DOHH2 (cell line): ENCODE data around the gene VPS8.

Source experiments
- H3F3A ChIP-seq: fragments of 200-600 bp; sonication (generic), shearing (Covaris generic); 2 replicates; pipeline ENCODE4 v1.6.0; 2016; ENCODE audit warnings: antibody characterized with exemption, mild to moderate bottlenecking; ENCODE audit not compliant: control insufficient read depth, insufficient read depth
- H3K27ac ChIP-seq: fragments of 200-600 bp; sonication (generic); 2 replicates; pipeline ENCODE4 v1.5.1; 2014; ENCODE audit warnings: low read depth, mild to moderate bottlenecking, low read length, moderate library complexity
- H3K27me3 ChIP-seq: fragments of 200-600 bp; sonication (generic); 2 replicates; pipeline ENCODE4 v1.6.1; 2014; ENCODE audit warnings: mild to moderate bottlenecking, low read length, mixed read lengths; ENCODE audit not compliant: control insufficient read depth
- H3K36me3 ChIP-seq: fragments of 200-600 bp; sonication (generic); 2 replicates; pipeline ENCODE4 v1.6.1; 2014; ENCODE audit warnings: mild to moderate bottlenecking, low read length, moderate library complexity, mixed read lengths; ENCODE audit not compliant: control insufficient read depth
- H3K4me1 ChIP-seq: fragments of 200-600 bp; sonication (generic); 2 replicates; pipeline ENCODE4 v1.6.1; 2014; ENCODE audit warnings: mild to moderate bottlenecking, low read length, mixed read lengths; ENCODE audit not compliant: control insufficient read depth
- H3K4me2 ChIP-seq: fragments of 200-600 bp; sonication (generic); 2 replicates; pipeline ENCODE4 v1.6.0; 2014; ENCODE audit warnings: mild to moderate bottlenecking, low read length, moderate library complexity
- H3K4me3 ChIP-seq: fragments of 200-600 bp; sonication (generic); 2 replicates; pipeline ENCODE4 v1.5.1; 2014; ENCODE audit warnings: mild to moderate bottlenecking, low read length, mixed read lengths
- H3K79me2 ChIP-seq: fragments of 200-600 bp; sonication (generic); 2 replicates; pipeline ENCODE4 v1.6.1; 2014; ENCODE audit warnings: mild to moderate bottlenecking, low read length, mixed read lengths; ENCODE audit not compliant: control insufficient read depth
- H3K9me2 ChIP-seq: fragments of 200-600 bp; sonication (generic); replicated peaks from 2 replicates; pipeline ENCODE4 v1.6.1; 2014; ENCODE audit warnings: mild to moderate bottlenecking, low read length, mixed read lengths; ENCODE audit not compliant: control insufficient read depth
- H3K9me3 ChIP-seq: fragments of 200-600 bp; sonication (generic); 2 replicates; pipeline ENCODE4 v1.6.1; 2014; ENCODE audit warnings: antibody characterized with exemption, low read length, mixed read lengths; ENCODE audit not compliant: control insufficient read depth, insufficient read depth
- H4K20me1 ChIP-seq: fragments of 200-600 bp; sonication (generic); 2 replicates; pipeline ENCODE4 v1.6.0; 2014; ENCODE audit warnings: low read depth, mild to moderate bottlenecking, antibody characterized with exemption, low read length, moderate library complexity; ENCODE audit not compliant: control insufficient read depth, insufficient read depth
- CTCF ChIP-seq: fragments of 200-600 bp; sonication (generic); IDR thresholded peaks from one replicate; pipeline ENCODE4 v1.5.1; 2014; ENCODE audit warnings: antibody characterized with exemption, mild to moderate bottlenecking, low read depth, low read length; ENCODE audit not compliant: poor library complexity, severe bottlenecking
- EZH2phosphoT487 ChIP-seq: fragments of 200-600 bp; sonication (generic); IDR thresholded peaks from 2 replicates; pipeline ENCODE4 v1.6.1; 2017; ENCODE audit warnings: borderline replicate concordance, mild to moderate bottlenecking, antibody characterized with exemption, low read length, moderate library complexity, mixed read lengths

The VPS8 gene

GRCh38 chr3:184816614-184817013, 4.6 kb downstream of the VPS8 start:
- TF ChIP-seq EZH2phosphoT487 (no peak), CTCF (no peak)
- Histone ChIP-seq H3K36me3 (peaks cover 7% of the 10 kb centered on the region), H3K79me2 (peaks cover 31% of the 10 kb centered on the region), H3K27ac (no peak overlapping the region), H3K9me2 (no peaks in the 10 kb centered on the region), H3K4me1 (peaks cover 22% of the 10 kb centered on the region), H3F3A (no peaks in the 10 kb centered on the region; the same call in 1 of the 2 replicates), H4K20me1 (no peaks in the 10 kb centered on the region), H3K9me3 (no peaks in the 10 kb centered on the region), H3K4me3 (no peak overlapping the region), H3K27me3 (no peaks in the 10 kb centered on the region), H3K4me2 (no peak overlapping the region)

DNA sequence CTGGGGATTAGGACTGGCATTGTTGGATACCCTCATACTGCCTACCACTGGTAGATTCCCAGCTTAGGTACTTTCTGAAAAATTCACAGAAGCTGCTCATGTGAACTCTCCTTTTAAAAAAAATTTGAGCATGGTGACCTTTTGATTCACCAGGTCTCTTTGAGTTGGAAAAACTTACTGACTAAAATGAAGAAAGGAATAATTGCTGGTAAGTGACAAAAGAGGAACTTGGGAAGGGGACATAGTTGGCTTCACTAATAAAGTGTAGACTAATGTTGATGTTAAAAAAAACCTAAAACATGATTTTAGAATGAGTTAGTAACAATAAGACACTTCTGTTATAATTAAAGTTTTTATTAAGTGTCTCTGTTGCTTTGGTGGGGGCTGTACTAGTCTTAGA, 8.6 kb downstream of the VPS8 start:
- Histone ChIP-seq H3K27ac (no peak overlapping the region), H3K79me2 (0 out of 2 replicates have a peak, but pooled peaks cover under 1% of the 10 kb centered on the region), H3K36me3 (peaks cover 7% of the 10 kb centered on the region), H3K9me3 (no peaks in the 10 kb centered on the region), H3K9me2 (no peaks in the 10 kb centered on the region), H3K27me3 (no peaks in the 10 kb centered on the region), H3K4me3 (no peak overlapping the region), H3F3A (no peaks in the 10 kb centered on the region), H3K4me2 (no peak overlapping the region), H3K4me1 (no peaks in the 10 kb centered on the region), H4K20me1 (no peaks in the 10 kb centered on the region)
- TF ChIP-seq CTCF, result no peak
- TF ChIP-seq EZH2phosphoT487, result no peak

GRCh38 chr3:184821034-184821433, 9.1 kb downstream of the VPS8 start:
- H3K4me1 ChIP-seq, result no peaks in the 10 kb centered on the region
- H3K9me3 ChIP-seq, result no peaks in the 10 kb centered on the region

More at GRCh38 chr3:184821034-184821433, 9.1 kb downstream of the VPS8 start:
- H3K36me3 ChIP-seq, result peaks cover 4% of the 10 kb centered on the region; the same call in 1 of the 2 replicates
- no peaks in the 10 kb centered on the region for H4K20me1 ChIP-seq
- no peaks in the 10 kb centered on the region for H3K79me2 ChIP-seq
- no peak for TF ChIP-seq CTCF
- no peak for TF ChIP-seq EZH2phosphoT487
- H3K4me2 ChIP-seq, result no peak overlapping the region
- no peak overlapping the region for H3K27ac ChIP-seq
- H3K4me3 ChIP-seq, result no peak overlapping the region
- H3K27me3 ChIP-seq, result no peaks in the 10 kb centered on the region
- no peaks in the 10 kb centered on the region for H3F3A ChIP-seq
- H3K9me2 ChIP-seq, result no peaks in the 10 kb centered on the region
